Stimulated activated naive CD8-positive, alpha-beta T cell treated with anti-CD3 and anti-CD28 coated beads, Interleukin-15, amount 100 ng/mL, for 72 hours (primary cell): ENCODE measurements around the gene ZNF710.

Experiments
- ATAC-seq: fragments of 150-1000 bp; cut with Tn5 transposase; 2 replicates; pipeline ENCODE4 v1.10.0; 2021; ENCODE audit warnings: mild to moderate bottlenecking, moderate library complexity
- DNase-seq, 2 donors: peaks; one replicate each; pipeline ENCODE4 v3.0.0; 2021 to 2022
- H3K27ac Mint-ChIP-seq, 2 donors: one replicate each; pipeline ENCODE4 v1.8.0; 2022; ENCODE audit warnings: mild to moderate bottlenecking in 2 of 2, mixed read lengths in 2 of 2, moderate library complexity in 2 of 2
- H3K27me3 Mint-ChIP-seq: one replicate; pipeline ENCODE4 v1.8.0; 2022; ENCODE audit warnings: mixed read lengths
- H3K4me1 Mint-ChIP-seq: one replicate; pipeline ENCODE4 v1.8.0; 2022; ENCODE audit warnings: mild to moderate bottlenecking, mixed read lengths
- H3K4me3 Mint-ChIP-seq, 2 donors: one replicate each; pipeline ENCODE4 v1.8.0; 2022; ENCODE audit warnings: mild to moderate bottlenecking in 2 of 2, mixed read lengths in 2 of 2, moderate library complexity in 1 of 2
- H3K9me3 Mint-ChIP-seq, 2 donors: one replicate each; pipeline ENCODE4 v1.8.0; 2022; ENCODE audit warnings: mixed read lengths in 2 of 2

Gene ZNF710

GRCh38 chr15:90022345-90022744 lies 21.2 kb downstream of the ZNF710 start:
- H3K4me1 Mint-ChIP-seq: peaks cover 43% of the 10 kb centered on the region
- ATAC-seq (no peak), DNase-seq (no peak)
- H3K27me3 Mint-ChIP-seq: no peaks in the 10 kb centered on the region
- no peaks in the 10 kb centered on the region for H3K9me3 Mint-ChIP-seq
- no peak overlapping the region for H3K27ac Mint-ChIP-seq
- H3K4me3 Mint-ChIP-seq: no peak overlapping the region

DNA sequence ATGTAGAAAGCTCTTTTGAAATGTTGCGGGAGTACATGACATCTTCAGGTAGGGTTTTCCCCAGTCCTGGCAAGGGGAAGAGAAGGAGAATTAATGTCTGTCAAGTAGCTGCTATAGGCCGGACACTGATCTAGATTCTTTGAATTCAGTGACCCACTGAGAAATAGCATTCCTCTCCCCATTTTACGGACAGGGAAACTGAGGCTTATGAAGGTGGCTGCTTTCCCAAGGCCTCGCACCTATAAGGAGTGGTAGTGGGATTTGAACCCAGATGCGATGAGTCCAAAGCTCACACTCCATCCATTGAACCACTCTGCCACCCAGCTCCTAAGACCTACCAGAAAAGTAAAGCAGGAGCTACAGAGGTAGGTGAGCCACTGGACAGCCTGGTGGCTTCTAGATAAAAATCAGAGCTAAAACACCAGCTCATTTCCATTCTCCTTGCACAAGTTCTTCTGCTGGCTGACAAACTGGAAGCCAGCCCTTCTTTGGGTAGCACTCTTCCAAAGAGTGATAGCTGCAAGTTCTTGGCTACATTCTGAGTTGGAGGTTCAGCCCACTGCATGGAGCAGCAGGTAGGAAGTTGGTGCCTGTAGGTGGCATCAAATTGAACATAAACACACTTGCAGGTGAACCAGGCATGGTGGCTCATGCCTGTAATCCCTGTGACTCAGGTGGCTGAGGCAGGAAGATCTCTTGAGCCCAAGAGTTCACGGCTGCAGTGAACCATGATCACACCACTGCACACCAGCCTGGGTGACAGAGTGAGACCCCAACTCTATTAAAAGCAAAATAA lies 22.0 kb downstream of the ZNF710 start:
- no peak for ATAC-seq
- H3K4me3 Mint-ChIP-seq: no peak overlapping the region
- H3K4me1 Mint-ChIP-seq: peaks cover 36% of the 10 kb centered on the region
- H3K27ac Mint-ChIP-seq: no peak overlapping the region
- no peaks in the 10 kb centered on the region for H3K9me3 Mint-ChIP-seq
- H3K27me3 Mint-ChIP-seq: no peaks in the 10 kb centered on the region
- DNase-seq: peak in 1 of 2 donors; percentile 0

- H3K27ac Mint-ChIP-seq: no peak overlapping the region
- no peaks in the 10 kb centered on the region for H3K27me3 Mint-ChIP-seq
- H3K4me1 Mint-ChIP-seq: peaks cover 35% of the 10 kb centered on the region
- DNase-seq (peak in 1 of 2 donors; percentile 4), ATAC-seq (no peak)
- H3K4me3 Mint-ChIP-seq: no peak overlapping the region
- no peaks in the 10 kb centered on the region for H3K9me3 Mint-ChIP-seq
These were observed 23.3 kb downstream of the ZNF710 start for GRCh38 chr15:90024406-90024805.

GRCh38 chr15:90025489-90026033 lies 24.4 kb downstream of the ZNF710 start:
- Mint-ChIP-seq H3K4me1 (peaks cover 32% of the 10 kb centered on the region), H3K4me3 (no peak overlapping the region), H3K9me3 (no peaks in the 10 kb centered on the region), H3K27me3 (no peaks in the 10 kb centered on the region), H3K27ac (peak overlapping the region in 1 of 2 donors; percentile 30)
- no peak for ATAC-seq
- DNase-seq: no peak

DNA sequence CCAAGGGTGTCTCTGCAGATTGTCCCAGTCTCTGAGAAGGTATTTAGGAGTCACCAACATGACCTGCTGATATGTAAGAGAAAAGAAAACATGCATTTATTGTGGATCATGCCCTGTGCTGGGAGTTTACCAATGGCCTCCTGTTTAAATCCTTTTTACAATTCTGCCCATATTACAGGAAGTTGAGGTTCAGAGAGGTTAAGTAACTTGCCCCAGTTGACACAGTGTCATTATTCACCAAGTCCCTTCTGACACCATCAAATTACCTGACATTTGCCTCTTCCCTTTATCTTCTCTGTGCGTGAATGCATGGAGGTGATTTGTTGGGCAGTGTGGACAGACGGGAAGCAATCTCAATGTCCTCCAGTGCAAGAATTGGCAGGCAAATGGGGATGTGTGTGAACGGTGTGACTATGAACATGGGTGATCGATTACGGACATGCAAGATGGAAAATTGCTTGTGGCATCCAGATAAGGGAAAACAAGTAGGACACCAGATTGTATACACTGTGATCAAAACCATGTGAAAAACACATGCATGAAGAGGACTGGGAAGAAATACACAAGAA lies 27.3 kb downstream of the ZNF710 start:
- peaks cover 54% of the 10 kb centered on the region for H3K4me1 Mint-ChIP-seq
- H3K27me3 Mint-ChIP-seq: no peaks in the 10 kb centered on the region
- H3K9me3 Mint-ChIP-seq: no peaks in the 10 kb centered on the region
- no peak overlapping the region for H3K4me3 Mint-ChIP-seq
- no peak overlapping the region for H3K27ac Mint-ChIP-seq
- ATAC-seq (no peak), DNase-seq (no peak)

- ATAC-seq (no peak), DNase-seq (no peak)
- H3K4me1 Mint-ChIP-seq: peaks cover 57% of the 10 kb centered on the region
- H3K4me3 Mint-ChIP-seq: no peak overlapping the region
- H3K27me3 Mint-ChIP-seq: no peaks in the 10 kb centered on the region
- no peaks in the 10 kb centered on the region for H3K9me3 Mint-ChIP-seq
- H3K27ac Mint-ChIP-seq: no peak overlapping the region
These were observed 27.9 kb downstream of the ZNF710 start for GRCh38 chr15:90029024-90029423.

- Mint-ChIP-seq H3K27ac (no peak overlapping the region), H3K9me3 (no peaks in the 10 kb centered on the region), H3K4me1 (peaks cover 59% of the 10 kb centered on the region), H3K27me3 (no peaks in the 10 kb centered on the region), H3K4me3 (peak overlapping the region in 1 of 2 donors; percentile 55)
- DNase-seq (no peak), ATAC-seq (no peak)
These were observed 29.3 kb downstream of the ZNF710 start for GRCh38 chr15:90030376-90030775.

- peak; percentile 73 for ATAC-seq
- Mint-ChIP-seq H3K4me1 (peaks cover 68% of the 10 kb centered on the region), H3K27me3 (no peaks in the 10 kb centered on the region), H3K9me3 (no peaks in the 10 kb centered on the region), H3K27ac (peak overlapping the region; percentile 90 to 91), H3K4me3 (peak overlapping the region; percentile 52 to 71)
- peak in 1 of 2 donors; percentile 60 for DNase-seq
These were observed 30.2 kb downstream of the ZNF710 start for GRCh38 chr15:90031231-90031791.

GRCh38 chr15:90033006-90033405 lies 31.9 kb downstream of the ZNF710 start:
- no peak for ATAC-seq
- H3K27me3 Mint-ChIP-seq: no peaks in the 10 kb centered on the region
- H3K4me3 Mint-ChIP-seq: peak overlapping the region in 1 of 2 donors; percentile 24

GRCh38 chr15:90033448-90033847 lies 32.3 kb downstream of the ZNF710 start:
- H3K9me3 Mint-ChIP-seq: no peaks in the 10 kb centered on the region
- peaks cover 88% of the 10 kb centered on the region for H3K4me1 Mint-ChIP-seq
- H3K4me3 Mint-ChIP-seq: peak overlapping the region; percentile 65 to 71
- DNase-seq (no peak), ATAC-seq (no peak)
- H3K27ac Mint-ChIP-seq: peak overlapping the region; percentile 92 to 93
- no peaks in the 10 kb centered on the region for H3K27me3 Mint-ChIP-seq

More at GRCh38 chr15:90033006-90033405, 31.9 kb downstream of the ZNF710 start:
- Mint-ChIP-seq H3K27ac (peak overlapping the region in 1 of 2 donors; percentile 3), H3K9me3 (no peaks in the 10 kb centered on the region), H3K4me1 (peaks cover 85% of the 10 kb centered on the region)
- DNase-seq: no peak

DNA sequence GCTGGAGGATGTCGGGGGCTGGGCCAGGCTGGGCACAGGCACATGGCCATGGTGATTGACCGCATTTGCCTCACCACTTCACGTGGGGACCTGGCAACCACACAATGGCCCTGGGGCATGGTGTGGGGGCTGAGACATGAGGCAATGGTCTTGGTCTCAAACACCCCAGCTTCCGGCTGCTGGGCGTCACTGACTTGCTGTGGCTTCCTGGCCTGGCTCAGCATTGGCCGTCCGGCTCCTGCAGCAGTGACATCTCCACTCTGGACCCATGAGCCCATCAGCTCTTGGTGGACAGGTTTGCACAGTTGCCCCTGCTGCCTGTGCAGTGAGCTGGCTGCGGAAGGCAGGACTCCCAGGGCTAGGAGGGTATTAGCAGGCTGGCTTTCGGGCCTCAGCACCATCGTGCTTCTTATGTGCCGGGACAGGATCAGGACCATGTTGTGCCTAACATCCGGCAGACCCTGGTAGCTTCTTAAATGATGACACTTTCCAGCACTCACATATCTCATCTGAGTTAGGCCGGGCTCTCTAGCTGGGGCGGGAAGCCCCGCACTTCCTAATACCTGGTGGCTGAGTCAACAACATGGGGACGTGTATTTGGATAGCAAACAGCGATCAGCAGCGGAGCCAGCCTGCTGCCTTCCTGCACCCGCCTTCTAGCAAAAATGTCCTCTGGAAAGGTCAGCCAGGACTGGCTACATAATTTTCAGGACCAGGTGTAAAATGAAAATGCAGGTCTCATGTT lies 34.1 kb downstream of the ZNF710 start:
- Mint-ChIP-seq H3K27ac (peak overlapping the region; percentile 93 to 98), H3K27me3 (no peaks in the 10 kb centered on the region), H3K4me1 (peaks cover 95% of the 10 kb centered on the region), H3K9me3 (no peaks in the 10 kb centered on the region), H3K4me3 (peak overlapping the region; percentile 65 to 71)
- ATAC-seq (no peak), DNase-seq (no peak)

DNA sequence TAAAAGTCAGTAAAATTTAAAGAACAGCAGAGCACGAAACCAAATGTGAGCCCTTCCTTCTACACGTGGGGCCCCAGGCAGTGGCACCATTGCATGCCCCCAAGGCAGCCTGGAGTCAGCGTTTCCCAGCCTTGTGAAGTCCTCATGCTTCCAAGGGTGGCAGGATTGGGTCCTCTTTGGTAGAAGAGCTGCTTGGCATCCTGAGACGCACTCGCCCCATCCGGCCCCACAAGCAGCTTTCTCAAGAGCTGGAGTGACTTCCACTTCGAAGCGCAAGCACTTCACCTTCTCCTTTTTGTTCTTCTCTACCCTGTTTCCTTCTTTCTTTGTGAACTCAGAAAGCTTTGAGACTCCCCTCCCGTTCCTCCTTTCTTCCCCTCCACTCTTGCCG lies 34.7 kb downstream of the ZNF710 start:
- H3K27me3 Mint-ChIP-seq: no peaks in the 10 kb centered on the region
- H3K4me1 Mint-ChIP-seq: peaks cover 95% of the 10 kb centered on the region
- H3K9me3 Mint-ChIP-seq: no peaks in the 10 kb centered on the region
- ATAC-seq: no peak
- peak overlapping the region; percentile 34 to 54 for H3K4me3 Mint-ChIP-seq
- DNase-seq: no peak
- peak overlapping the region; percentile 78 to 98 for H3K27ac Mint-ChIP-seq

DNA sequence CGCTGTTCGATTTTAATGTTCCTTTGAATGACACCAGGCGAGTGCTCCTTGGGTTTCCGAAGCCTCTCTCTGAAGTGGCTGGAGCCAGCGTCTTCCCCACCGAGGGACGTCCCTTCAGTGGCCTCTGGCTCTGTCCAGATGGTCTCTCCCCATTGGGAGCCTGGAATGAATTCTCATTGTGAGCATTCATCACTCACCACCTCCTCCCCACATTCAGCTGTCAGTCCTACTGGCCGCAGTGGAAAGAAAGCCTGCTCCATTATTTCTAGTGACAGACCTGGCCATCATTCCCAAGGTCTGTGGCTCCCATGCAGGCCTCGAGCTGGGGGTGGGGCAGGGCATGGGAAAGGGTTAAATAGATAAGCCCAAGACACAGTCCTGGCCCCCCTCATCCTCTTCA lies 35.2 kb downstream of the ZNF710 start:
- H3K4me3 Mint-ChIP-seq: peak overlapping the region; percentile 34 to 54
- H3K27me3 Mint-ChIP-seq: no peaks in the 10 kb centered on the region
- ATAC-seq: no peak
- no peaks in the 10 kb centered on the region for H3K9me3 Mint-ChIP-seq
- no peak for DNase-seq
- peak overlapping the region; percentile 84 to 98 for H3K27ac Mint-ChIP-seq
- H3K4me1 Mint-ChIP-seq: peaks cover 93% of the 10 kb centered on the region

- Mint-ChIP-seq H3K4me3 (peak overlapping the region; percentile 13 to 54), H3K27me3 (no peaks in the 10 kb centered on the region)
These were observed 35.8 kb downstream of the ZNF710 start for GRCh38 chr15:90036806-90037510.

GRCh38 chr15:90037511-90037860 lies 36.4 kb downstream of the ZNF710 start:
- H3K27me3 Mint-ChIP-seq: no peaks in the 10 kb centered on the region
- peak overlapping the region; percentile 68 to 75 for H3K4me3 Mint-ChIP-seq
- ATAC-seq (no peak), DNase-seq (no peak)
- H3K4me1 Mint-ChIP-seq: peaks cover 81% of the 10 kb centered on the region
- H3K27ac Mint-ChIP-seq: peak overlapping the region; percentile 94 to 97
- H3K9me3 Mint-ChIP-seq: no peaks in the 10 kb centered on the region

More at GRCh38 chr15:90036806-90037510, 35.8 kb downstream of the ZNF710 start:
- DNase-seq (no peak), ATAC-seq (no peak)
- H3K4me1 Mint-ChIP-seq: peaks cover 87% of the 10 kb centered on the region
- peak overlapping the region; percentile 94 to 98 for H3K27ac Mint-ChIP-seq
- H3K9me3 Mint-ChIP-seq: no peaks in the 10 kb centered on the region
